GM12864 (cell line): ENCODE data around the gene YY2.

ENCODE experiments used
- DNase-seq: peaks from one replicate; pipeline ENCODE4 v3.0.0-alpha.2; 2011; ENCODE audit warnings: low read depth
- H3K4me3 ChIP-seq: 2 replicates; pipeline ENCODE4 v1.5.1; 2011; ENCODE audit warnings: mild to moderate bottlenecking, low read depth, low read length, control low read depth
- CTCF ChIP-seq: IDR thresholded peaks from 2 replicates; pipeline ENCODE4 v1.5.1; 2011; ENCODE audit warnings: low read depth, mild to moderate bottlenecking, moderate library complexity, low read length, control low read depth, inconsistent platforms; ENCODE audit errors: missing control alignments

Gene YY2

GRCh38 chrX:21821875-21822274 is 33.9 kb upstream of the YY2 start:
- DNase-seq, result no peak
- H3K4me3 ChIP-seq, result no peak overlapping the region
- no peak for TF ChIP-seq CTCF

GRCh38 chrX:21831496-21831895 is 24.3 kb upstream of the YY2 start:
- no peak overlapping the region for H3K4me3 ChIP-seq
- DNase-seq, result no peak
- no peak for TF ChIP-seq CTCF

- TF ChIP-seq CTCF, result no peak
- no peak overlapping the region for H3K4me3 ChIP-seq
- DNase-seq, result no peak
Observed at GRCh38 chrX:21837056-21837455, 18.7 kb upstream of the YY2 start.

- TF ChIP-seq CTCF, result no peak
- no peak for DNase-seq
- H3K4me3 ChIP-seq, result peak overlapping the region; percentile 82
Observed at GRCh38 chrX:21838937-21839333, 16.9 kb upstream of the YY2 start.

GRCh38 chrX:21839334-21840192 is 16.2 kb upstream of the YY2 start, which contains the start of gene MBTPS2:
TSS of gene MBTPS2 (plus strand) at chrX:21839617. CDS start at chrX:21839735, 118 bp downstream.
- H3K4me3 ChIP-seq, result peak within 1 kb of the TSS; percentile 82
- TF ChIP-seq CTCF, result no peak
- DNase-seq, result peak; percentile 73

GRCh38 chrX:21840193-21840545 is 15.6 kb upstream of the YY2 start:
- TF ChIP-seq CTCF, result no peak
- DNase-seq, result no peak
- peak overlapping the region; percentile 82 for H3K4me3 ChIP-seq

- H3K4me3 ChIP-seq, result no peak overlapping the region
- TF ChIP-seq CTCF, result no peak
- DNase-seq, result no peak
Observed at GRCh38 chrX:21843179-21843578, 12.6 kb upstream of the YY2 start.
